ENCODE results near the gene TRPM7. TPM values are rescaled to one million over a fixed set of nuclear protein-coding genes. Genes with fewer than 3 reads are reported as not detected.
A peak's percentile ranks its signal among the peaks of the same experiment; 100 is the strongest.

The TRPM7 gene
- polyA plus RNA-seq, 1 donor (not counting 4 experiments of a cell fraction or from before 2014, with no cell fraction given), result 25.4 TPM

DNA sequence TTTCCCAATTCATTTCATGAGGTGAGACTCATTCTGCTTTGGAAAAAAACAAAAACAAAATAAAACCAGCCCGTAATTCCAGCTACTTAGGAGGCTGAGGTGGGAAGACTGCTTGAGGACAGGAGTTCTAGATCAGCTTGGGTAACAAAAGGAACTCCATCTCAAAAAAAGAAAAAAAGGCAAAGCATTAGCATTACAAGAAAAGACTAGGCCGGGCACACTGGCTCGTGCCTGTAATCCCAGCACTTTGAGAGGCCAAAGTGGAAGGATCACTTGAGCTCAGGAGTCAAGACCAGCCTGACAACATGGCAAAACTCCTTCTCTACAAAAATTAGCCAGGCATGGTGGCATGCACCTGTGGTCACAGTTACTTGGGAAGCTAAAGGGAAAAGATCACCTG lies 33.9 kb downstream of the TRPM7 start:
- Histone ChIP-seq H3K27me3 (ENCODE audit: control insufficient read depth, extremely low read depth, insufficient read depth, low read length) (no peaks in the 10 kb centered on the region), H3K4me3 (ENCODE audit: control insufficient read depth in 2 of 3, extremely low read depth in 1 of 3, insufficient read depth in 2 of 3, low read depth in 1 of 3, low read length in 3 of 3) (no peak overlapping the region), H3K9ac (ENCODE audit: control insufficient read depth, extremely low read depth, insufficient read depth, low read length) (peak overlapping the region; percentile 37), H3K9me1 (ENCODE audit: control insufficient read depth, extremely low read depth, insufficient read depth, low read length) (no peaks in the 10 kb centered on the region), H4K20me1 (ENCODE audit: control insufficient read depth, extremely low read depth, insufficient read depth, low read length) (no peaks in the 10 kb centered on the region), H3K79me2 (ENCODE audit: control insufficient read depth, insufficient read depth, low read length) (peaks cover 4% of the 10 kb centered on the region), H3K4me2 (ENCODE audit: control insufficient read depth, extremely low read depth, insufficient read depth, low read depth, low read length) (peak overlapping the region; percentile 18), H3K4me1 (ENCODE audit: control insufficient read depth, extremely low read depth, insufficient read depth, low read length) (peaks cover 15% of the 10 kb centered on the region), H3K36me3 (ENCODE audit: control insufficient read depth in 2 of 2, extremely low read depth in 1 of 2, insufficient read depth in 2 of 2, low read length in 2 of 2) (peaks cover 4 to 12% of the 10 kb centered on the region in 2 experiments), H3K27ac (ENCODE audit: control insufficient read depth, insufficient read depth, low read length) (peak overlapping the region; percentile 59), H2AFZ (ENCODE audit: control insufficient read depth, low read length) (no peak overlapping the region), H3K9me3 (ENCODE audit: control insufficient read depth, low read depth, low read length) (no peaks in the 10 kb centered on the region)
- dilution Hi-C loops (cut with MboI; ENCODE audit: extremely low pct_ligation_motif_present, low sequenced_read_pairs), result no loop called here
- DNase-seq (ENCODE audit: low read depth, low spot score), result no peak
- TF ChIP-seq, protein P1, sequence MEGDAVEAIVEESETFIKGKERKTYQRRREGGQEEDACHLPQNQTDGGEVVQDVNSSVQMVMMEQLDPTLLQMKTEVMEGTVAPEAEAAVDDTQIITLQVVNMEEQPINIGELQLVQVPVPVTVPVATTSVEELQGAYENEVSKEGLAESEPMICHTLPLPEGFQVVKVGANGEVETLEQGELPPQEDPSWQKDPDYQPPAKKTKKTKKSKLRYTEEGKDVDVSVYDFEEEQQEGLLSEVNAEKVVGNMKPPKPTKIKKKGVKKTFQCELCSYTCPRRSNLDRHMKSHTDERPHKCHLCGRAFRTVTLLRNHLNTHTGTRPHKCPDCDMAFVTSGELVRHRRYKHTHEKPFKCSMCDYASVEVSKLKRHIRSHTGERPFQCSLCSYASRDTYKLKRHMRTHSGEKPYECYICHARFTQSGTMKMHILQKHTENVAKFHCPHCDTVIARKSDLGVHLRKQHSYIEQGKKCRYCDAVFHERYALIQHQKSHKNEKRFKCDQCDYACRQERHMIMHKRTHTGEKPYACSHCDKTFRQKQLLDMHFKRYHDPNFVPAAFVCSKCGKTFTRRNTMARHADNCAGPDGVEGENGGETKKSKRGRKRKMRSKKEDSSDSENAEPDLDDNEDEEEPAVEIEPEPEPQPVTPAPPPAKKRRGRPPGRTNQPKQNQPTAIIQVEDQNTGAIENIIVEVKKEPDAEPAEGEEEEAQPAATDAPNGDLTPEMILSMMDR (optimal IDR thresholded peaks at IDR 0.05 in 1 of 3, IDR thresholded peaks at IDR 0.05 in 1 of 3, conservative IDR thresholded peaks at IDR 0.05 in 1 of 3; ENCODE audit: extremely low read depth in 1 of 3, insufficient read depth in 2 of 3, low read length in 3 of 3), result no peak
- TF ChIP-seq EZH2 (IDR thresholded peaks at IDR 0.05; ENCODE audit: low read length), result no peak
- no peak for FAIRE-seq

DNA sequence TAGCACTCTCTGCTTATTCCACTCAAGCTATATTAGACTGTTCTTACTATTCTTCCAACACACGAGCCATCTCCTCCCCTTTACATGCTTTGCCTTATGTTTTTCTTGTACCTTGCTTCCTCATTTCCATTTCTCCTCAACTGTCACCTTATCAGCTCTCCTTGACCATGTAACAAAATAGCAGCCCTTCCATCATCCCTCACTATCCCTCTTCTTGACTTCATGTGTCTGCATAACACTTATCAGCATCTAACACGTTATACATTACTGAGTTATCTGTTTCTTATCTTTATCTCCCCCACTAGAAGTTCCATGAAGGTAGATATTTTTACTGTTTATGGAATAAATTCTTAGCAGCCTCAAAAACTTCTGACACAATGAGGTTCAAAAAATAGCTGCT lies 45.3 kb downstream of the TRPM7 start:
- DNase-seq (ENCODE audit: low read depth, low spot score) (no peak), FAIRE-seq (no peak)
- Histone ChIP-seq H3K4me3 (ENCODE audit: control insufficient read depth in 2 of 3, extremely low read depth in 1 of 3, insufficient read depth in 2 of 3, low read depth in 1 of 3, low read length in 3 of 3) (no peak overlapping the region), H3K4me1 (ENCODE audit: control insufficient read depth, extremely low read depth, insufficient read depth, low read length) (no peaks in the 10 kb centered on the region), H3K9ac (ENCODE audit: control insufficient read depth, extremely low read depth, insufficient read depth, low read length) (no peak overlapping the region), H3K27me3 (ENCODE audit: control insufficient read depth, extremely low read depth, insufficient read depth, low read length) (no peaks in the 10 kb centered on the region), H3K27ac (ENCODE audit: control insufficient read depth, insufficient read depth, low read length) (no peak overlapping the region), H3K9me3 (ENCODE audit: control insufficient read depth, low read depth, low read length) (no peaks in the 10 kb centered on the region), H3K4me2 (ENCODE audit: control insufficient read depth, extremely low read depth, insufficient read depth, low read depth, low read length) (no peak overlapping the region), H3K9me1 (ENCODE audit: control insufficient read depth, extremely low read depth, insufficient read depth, low read length) (no peaks in the 10 kb centered on the region), H3K36me3 (ENCODE audit: control insufficient read depth in 2 of 2, extremely low read depth in 1 of 2, insufficient read depth in 2 of 2, low read length in 2 of 2) (peaks cover 6 to 10% of the 10 kb centered on the region in 2 experiments), H3K79me2 (ENCODE audit: control insufficient read depth, insufficient read depth, low read length) (peaks cover 4% of the 10 kb centered on the region), H2AFZ (ENCODE audit: control insufficient read depth, low read length) (no peak overlapping the region), H4K20me1 (ENCODE audit: control insufficient read depth, extremely low read depth, insufficient read depth, low read length) (no peaks in the 10 kb centered on the region)
- no peak for TF ChIP-seq EZH2 (IDR thresholded peaks at IDR 0.05; ENCODE audit: low read length)
- TF ChIP-seq, protein P1 (optimal IDR thresholded peaks at IDR 0.05 in 1 of 3, IDR thresholded peaks at IDR 0.05 in 1 of 3, conservative IDR thresholded peaks at IDR 0.05 in 1 of 3; ENCODE audit: extremely low read depth in 1 of 3, insufficient read depth in 2 of 3, low read length in 3 of 3), result no peak
- dilution Hi-C loops (cut with MboI; ENCODE audit: extremely low pct_ligation_motif_present, low sequenced_read_pairs), result no loop called here

Measured in keratinocyte (primary cell).